ENCODE measurements around the gene PEX26. TPM values are rescaled to one million over a fixed set of nuclear protein-coding genes. Genes with fewer than 3 reads are reported as not detected.

PEX26 gene
- total RNA-seq, 6 experiments from 2014 or later = 38.9 to 49.8 (median 43.5) TPM

GRCh38 chr22:18091916-18092526 is 14.2 kb downstream of the PEX26 start:
- no peak for DNase-seq
- H3K4me3 Mint-ChIP-seq = no peak overlapping the region
- H3K36me3 Mint-ChIP-seq (ENCODE audit: low read depth) = peaks cover 24% of the 10 kb centered on the region
- no peaks in the 10 kb centered on the region for H3K9me3 Mint-ChIP-seq
- TF ChIP-seq CTCF (IDR thresholded peaks at IDR 0.05) = no peak
- no peaks in the 10 kb centered on the region; the same call in 1 of the 2 replicates for H3K4me1 Mint-ChIP-seq (ENCODE audit: low read depth)
- H3K27ac Mint-ChIP-seq = no peak overlapping the region
- H3K27me3 Mint-ChIP-seq (ENCODE audit: insufficient read depth) = no peaks in the 10 kb centered on the region

GRCh38 chr22:18093661-18094060 is 15.9 kb downstream of the PEX26 start:
- Mint-ChIP-seq H3K4me3 (no peak overlapping the region), H3K27ac (no peak overlapping the region), H3K27me3 (ENCODE audit: insufficient read depth) (no peaks in the 10 kb centered on the region), H3K9me3 (no peaks in the 10 kb centered on the region), H3K4me1 (ENCODE audit: low read depth) (no peaks in the 10 kb centered on the region; the same call in 1 of the 2 replicates), H3K36me3 (ENCODE audit: low read depth) (peaks cover 24% of the 10 kb centered on the region)
- no peak for DNase-seq
- TF ChIP-seq CTCF (IDR thresholded peaks at IDR 0.05) = peak; percentile 2; the same call in 1 of the 2 replicates

- Mint-ChIP-seq H3K27ac (no peak overlapping the region), H3K36me3 (ENCODE audit: low read depth) (peaks cover 19% of the 10 kb centered on the region), H3K4me3 (no peak overlapping the region), H3K27me3 (ENCODE audit: insufficient read depth) (no peaks in the 10 kb centered on the region; the same call in 1 of the 2 replicates), H3K9me3 (no peaks in the 10 kb centered on the region), H3K4me1 (ENCODE audit: low read depth) (no peaks in the 10 kb centered on the region; the same call in 1 of the 2 replicates)
- DNase-seq = no peak
- no peak for TF ChIP-seq CTCF (IDR thresholded peaks at IDR 0.05)
Observed at GRCh38 chr22:18095101-18095805, 17.5 kb downstream of the PEX26 start.

GRCh38 chr22:18096823-18097222 is 19.0 kb downstream of the PEX26 start:
- Mint-ChIP-seq H3K36me3 (ENCODE audit: low read depth) (peaks cover 22% of the 10 kb centered on the region), H3K9me3 (no peaks in the 10 kb centered on the region), H3K27ac (no peak overlapping the region), H3K4me1 (ENCODE audit: low read depth) (no peaks in the 10 kb centered on the region; the same call in 1 of the 2 replicates), H3K27me3 (ENCODE audit: insufficient read depth) (no peaks in the 10 kb centered on the region; the same call in 1 of the 2 replicates), H3K4me3 (no peak overlapping the region)
- TF ChIP-seq CTCF (IDR thresholded peaks at IDR 0.05) = no peak
- no peak for DNase-seq

GRCh38 chr22:18100781-18101180 is 23.0 kb downstream of the PEX26 start:
- no peak overlapping the region for H3K4me3 Mint-ChIP-seq
- no peak for DNase-seq
- TF ChIP-seq CTCF (IDR thresholded peaks at IDR 0.05) = no peak
- H3K27me3 Mint-ChIP-seq (ENCODE audit: insufficient read depth) = peaks cover under 1% of the 10 kb centered on the region
- peaks cover 16% of the 10 kb centered on the region for H3K36me3 Mint-ChIP-seq (ENCODE audit: low read depth)
- H3K4me1 Mint-ChIP-seq (ENCODE audit: low read depth) = no peaks in the 10 kb centered on the region
- H3K27ac Mint-ChIP-seq = no peak overlapping the region
- no peaks in the 10 kb centered on the region for H3K9me3 Mint-ChIP-seq

Measured in HFFc6 (cell line).